HG03342 (cell line): ENCODE data around the gene THSD8.

Source experiments
- ATAC-seq: cut with Tn5 transposase; IDR thresholded peaks from one replicate; pipeline ENCODE4 v1.9.1; 2021; ENCODE audit warnings: mild to moderate bottlenecking, moderate library complexity; ENCODE audit not compliant: unreplicated experiment

Gene THSD8

GRCh38 chr19:12801466-12802266 lies at the start of gene THSD8, which contains the start of gene PRDX2:
TSS of gene THSD8 (plus strand) at chr19:12802069. CDS start at chr19:12802072, 3 bp downstream.
TSS of gene PRDX2 (minus strand) at chr19:12801800. CDS start at chr19:12801261, 539 bp downstream.
- no peak for ATAC-seq

DNA sequence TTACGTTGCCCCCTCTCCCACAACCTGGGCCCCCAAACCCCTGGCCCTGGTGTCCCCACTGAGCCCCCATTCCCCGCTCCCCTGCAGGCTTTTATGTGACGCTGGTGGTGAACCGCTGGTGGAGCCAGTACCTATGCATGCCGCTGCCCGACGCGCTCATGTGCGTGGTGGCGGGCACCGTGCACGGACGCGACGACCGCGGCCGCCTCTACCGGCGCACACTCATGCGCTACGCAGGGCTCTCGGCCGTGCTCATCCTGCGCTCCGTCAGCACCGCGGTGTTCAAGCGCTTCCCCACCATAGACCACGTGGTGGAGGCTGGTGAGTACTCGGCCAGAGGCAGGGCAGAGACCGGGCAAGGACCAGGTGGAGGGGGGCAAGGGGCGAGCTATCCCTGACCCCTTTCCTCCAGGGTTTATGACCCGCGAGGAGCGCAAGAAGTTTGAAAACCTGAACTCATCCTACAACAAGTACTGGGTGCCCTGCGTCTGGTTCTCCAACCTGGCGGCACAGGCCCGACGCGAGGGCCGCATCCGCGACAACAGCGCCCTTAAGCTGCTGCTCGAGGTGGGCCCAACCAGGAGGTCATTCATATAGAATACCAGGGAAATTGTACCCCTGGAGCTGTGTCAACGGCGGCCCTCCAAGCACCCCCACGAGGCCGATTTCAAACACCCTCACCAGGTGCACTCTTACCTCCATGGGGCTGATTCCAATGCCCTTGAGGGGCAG lies 47.2 kb upstream of the THSD8 start:
- ATAC-seq, result no peak

GRCh38 chr19:12756150-12756883 lies 45.6 kb upstream of the THSD8 start:
- no peak for ATAC-seq

DNA sequence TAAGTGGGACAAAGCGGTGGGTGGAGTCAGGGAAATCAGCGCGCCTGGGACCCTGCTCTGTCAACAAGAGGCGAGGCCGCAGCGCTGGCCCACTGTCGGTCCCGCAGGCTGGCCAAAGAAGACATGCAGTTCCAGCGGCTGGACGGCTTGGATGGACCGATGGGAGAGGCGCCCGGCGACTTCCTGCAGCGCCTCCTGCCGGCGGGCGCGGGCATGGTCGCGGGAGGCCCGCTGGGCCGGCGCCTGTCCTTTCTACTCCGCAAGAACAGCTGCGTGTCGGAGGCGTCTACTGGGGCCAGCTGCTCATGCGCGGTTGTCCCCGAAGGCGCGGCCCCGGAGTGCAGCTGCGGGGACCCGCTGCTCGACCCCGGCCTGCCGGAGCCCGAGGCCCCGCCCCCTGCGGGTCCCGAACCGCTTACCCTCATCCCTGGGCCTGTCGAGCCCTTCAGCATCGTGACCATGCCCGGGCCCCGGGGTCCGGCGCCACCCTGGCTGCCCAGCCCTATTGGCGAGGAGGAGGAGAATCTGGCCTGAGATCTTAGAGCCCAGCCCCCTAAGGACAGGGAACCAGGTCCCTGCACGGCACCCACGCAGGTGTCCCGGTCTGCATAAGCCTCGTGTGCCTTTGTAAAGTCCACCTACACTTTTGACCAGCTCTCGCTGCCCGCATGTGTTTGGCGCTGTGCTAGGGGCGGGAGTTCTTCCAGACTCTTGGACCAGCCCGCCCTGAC lies 44.2 kb upstream of the THSD8 start:
- ATAC-seq, result no peak

DNA sequence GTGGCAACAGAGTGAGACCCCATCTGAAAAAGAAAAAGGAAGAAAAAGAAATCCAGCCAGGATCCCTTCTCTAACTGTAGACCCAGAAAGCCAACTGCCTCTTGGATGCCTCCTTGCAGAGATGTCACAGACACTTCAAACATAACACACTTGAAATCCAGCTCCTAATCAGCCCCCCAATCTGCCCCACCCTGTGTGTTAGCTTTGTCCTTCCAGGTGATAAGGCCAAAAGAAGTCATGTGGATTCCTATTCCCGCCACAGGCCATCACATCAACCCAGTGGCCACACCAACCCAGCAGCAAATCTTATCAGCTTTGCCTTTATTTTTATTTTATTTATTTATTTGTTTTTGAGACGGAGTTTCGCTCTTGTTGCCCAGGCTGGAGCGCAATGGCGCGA lies 42.2 kb upstream of the THSD8 start:
- no peak for ATAC-seq

GRCh38 chr19:12763100-12763499 lies 38.8 kb upstream of the THSD8 start:
- no peak for ATAC-seq

GRCh38 chr19:12764698-12765097 lies 37.2 kb upstream of the THSD8 start:
- ATAC-seq, result no peak

GRCh38 chr19:12766051-12766521 lies 35.8 kb upstream of the THSD8 start:
- ATAC-seq, result no peak

DNA sequence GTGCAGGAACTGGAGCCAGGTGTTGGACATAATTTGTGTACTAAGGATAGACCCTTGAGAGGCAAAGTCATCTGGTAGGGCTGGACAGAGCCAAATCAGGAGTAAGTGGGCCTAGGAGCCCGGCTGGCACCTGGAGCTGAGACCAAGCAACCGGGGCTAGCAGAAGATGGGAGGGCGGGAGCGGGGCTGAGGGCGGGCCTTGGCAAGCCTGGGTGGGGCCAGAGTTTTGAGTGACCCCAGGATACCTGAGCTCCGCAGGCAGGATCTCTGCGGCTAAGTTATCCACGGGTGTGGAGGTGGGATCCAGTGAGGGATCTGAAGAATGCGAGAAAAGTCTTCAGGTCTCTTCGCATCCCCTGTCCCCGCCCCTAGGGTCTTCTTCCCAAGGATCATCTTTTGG lies 34.7 kb upstream of the THSD8 start:
- no peak for ATAC-seq

DNA sequence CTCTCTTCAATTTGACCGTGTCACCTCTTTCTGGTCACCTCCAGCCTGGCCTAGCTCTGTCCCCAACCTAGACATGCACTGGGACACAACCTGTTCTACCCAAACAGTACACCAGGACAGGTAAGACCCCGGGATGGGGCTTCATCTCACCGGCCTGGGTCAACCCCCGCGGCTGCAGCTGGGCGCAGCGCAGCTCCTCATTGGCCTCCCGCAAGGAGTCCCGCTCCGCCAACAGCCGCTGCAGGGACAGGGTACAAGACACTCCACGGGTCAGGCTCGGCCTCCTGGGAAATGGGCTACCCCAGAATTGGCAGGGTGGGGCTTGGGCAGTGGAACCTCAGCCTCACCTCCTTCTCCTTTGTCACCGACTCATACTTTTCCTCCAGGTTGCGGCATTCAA lies 34.2 kb upstream of the THSD8 start:
- ATAC-seq, result no peak

- no peak for ATAC-seq
Observed at GRCh38 chr19:12769689-12770088, 32.2 kb upstream of the THSD8 start.

DNA sequence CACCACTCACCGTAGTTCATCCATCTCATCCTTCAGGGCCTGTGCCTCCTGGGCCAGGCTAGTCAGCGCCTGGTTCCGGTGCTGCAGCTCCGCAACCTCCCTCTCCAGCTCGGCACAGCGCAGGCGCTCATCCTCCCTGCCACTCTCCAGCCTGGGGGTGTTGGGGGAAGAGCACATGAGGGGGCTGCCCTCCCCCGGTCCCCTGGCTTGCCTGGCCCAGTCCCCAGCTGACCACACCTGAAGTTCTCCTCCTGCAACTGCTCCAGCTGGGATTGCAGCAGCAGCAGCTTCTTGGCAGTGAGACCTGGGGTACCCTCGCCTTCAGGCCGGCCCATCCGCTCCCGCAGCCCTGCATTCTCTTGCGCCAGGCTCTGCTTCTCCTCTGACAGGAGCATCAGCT lies 30.9 kb upstream of the THSD8 start:
- no peak for ATAC-seq

DNA sequence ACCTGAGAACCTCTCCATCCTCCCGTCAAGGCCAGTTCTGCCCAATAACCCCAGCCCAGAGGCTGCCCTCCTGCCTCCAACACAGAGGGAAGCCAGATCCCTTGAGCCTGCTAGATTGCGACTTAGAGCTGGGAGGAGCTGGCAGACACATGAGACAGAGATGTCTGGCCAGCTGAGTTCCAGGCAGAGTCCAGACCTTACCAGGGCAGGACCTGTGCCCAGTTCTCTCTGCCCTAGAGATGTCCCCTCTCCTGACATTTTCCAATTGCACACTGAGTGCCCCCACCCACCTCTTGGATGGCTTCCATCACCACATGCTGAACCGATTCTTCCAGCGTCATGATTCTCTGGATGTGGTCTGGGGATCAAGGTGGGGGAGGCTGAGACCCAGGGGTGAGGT lies 29.5 kb upstream of the THSD8 start:
- no peak for ATAC-seq

- ATAC-seq, result no peak
Observed at GRCh38 chr19:12773571-12773970, 28.3 kb upstream of the THSD8 start.

DNA sequence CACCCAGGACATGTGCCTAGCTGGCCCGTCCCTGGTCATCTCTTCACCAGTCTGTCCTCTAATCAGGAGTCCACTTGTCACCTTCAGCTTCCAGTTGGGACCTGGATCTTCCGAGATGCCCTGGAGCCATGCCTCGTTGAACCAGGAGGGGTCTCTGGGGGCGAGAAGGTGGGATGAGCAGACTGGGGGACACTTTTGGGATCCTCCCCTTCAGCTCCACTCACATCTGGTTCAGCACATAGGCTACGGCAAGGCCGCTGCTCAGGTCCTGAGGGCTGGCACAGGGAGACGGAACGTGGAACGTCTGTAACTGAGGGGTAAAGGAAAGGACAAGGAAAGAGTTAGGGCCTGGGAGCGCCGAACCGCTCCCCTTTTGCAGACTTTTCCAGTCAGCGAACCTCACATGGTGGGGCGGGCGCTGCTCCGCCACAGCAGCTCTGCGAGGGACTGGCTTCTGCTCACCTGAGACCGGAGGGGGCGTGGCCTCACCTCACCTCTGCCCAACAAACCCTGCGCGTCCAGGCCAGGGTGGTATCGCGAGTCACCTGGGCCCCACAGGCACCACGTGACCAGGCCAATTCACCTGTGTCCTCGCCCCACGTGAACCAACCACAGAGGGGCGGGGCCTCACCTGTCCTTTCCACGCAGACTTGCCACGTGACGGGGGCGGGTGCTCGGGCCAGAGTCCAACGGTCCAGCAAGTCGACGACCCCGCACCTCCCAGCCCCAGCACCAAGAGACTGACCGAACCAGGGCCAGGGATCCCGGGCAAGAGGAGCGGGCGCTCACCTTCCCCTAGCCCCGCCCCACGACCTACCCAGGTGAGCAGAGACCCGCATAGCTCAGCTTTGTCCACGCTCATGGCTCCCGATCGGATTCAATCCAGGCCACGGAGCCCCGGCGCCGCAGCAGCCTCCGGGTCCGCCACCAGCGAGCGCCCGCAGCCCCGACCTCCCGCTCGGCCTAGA lies 27.0 kb upstream of the THSD8 start, which contains the start of gene HOOK2:
TSS of gene HOOK2 (minus strand) at position 965 of the 968 bp plus-strand sequence. CDS start at position 862, 103 bp downstream.
- ATAC-seq, result no peak

DNA sequence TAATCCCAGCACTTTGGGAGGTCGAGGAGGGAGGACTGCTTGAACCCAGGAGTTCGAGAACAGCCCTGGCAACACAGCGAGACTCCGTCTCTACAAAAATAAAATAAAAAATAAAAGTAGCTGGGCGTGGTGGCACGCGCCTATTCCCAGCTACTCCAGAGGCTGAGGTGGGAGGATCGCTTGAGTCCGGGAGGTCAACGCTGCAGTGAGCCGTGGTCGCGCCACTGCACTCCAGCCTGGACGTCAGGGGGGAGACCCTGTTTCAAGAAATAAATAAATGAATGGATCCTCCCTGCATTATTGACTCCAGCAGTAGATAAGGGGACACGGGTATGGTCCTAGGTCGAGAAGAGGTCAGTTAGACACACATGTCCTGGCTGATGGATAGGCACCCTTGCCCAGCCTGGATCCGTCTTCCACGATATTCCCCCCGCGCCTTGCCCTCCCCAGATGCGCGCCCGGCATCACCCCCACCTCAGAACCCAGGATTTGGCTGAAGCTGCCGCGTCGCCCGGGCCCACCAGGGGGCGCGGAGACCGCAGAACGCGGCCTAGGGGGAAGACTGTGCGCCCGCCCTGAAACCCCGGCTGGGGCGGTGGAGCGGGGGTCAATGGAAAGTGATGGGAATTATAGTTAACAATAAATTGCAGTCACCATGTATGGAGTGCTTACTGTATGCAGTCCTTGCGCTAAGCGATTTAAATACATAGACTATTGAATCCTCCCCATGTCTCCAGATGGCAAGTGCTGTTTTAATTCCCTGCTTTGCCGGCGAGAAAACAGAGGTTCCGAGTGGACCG lies 24.5 kb upstream of the THSD8 start:
- no peak for ATAC-seq

- no peak for ATAC-seq
Observed at GRCh38 chr19:12778017-12778904, 23.6 kb upstream of the THSD8 start.

DNA sequence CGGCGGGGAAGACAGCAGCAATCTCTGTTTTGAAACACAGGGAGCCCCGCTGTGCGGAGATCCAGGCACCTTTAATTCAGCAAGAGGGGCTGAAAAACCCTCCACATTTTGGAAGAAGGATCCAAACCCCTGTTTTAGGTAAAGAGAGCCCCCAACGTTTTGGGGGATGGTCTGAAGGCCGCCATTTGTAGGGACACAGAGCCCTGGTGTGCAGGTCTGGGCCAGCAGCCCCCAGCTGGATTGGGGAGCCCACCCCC lies 23.0 kb upstream of the THSD8 start:
- ATAC-seq, result no peak
